D721Med (cell line): ENCODE measurements around the gene THOC5.

Experiments
- DNase-seq: peaks from one replicate; pipeline ENCODE4 v3.0.0; 2011; ENCODE audit warnings: low spot score; ENCODE audit not compliant: insufficient read length
- FAIRE-seq: peaks from 2 replicates; lab custom pipeline; 2011; peaks lifted over from hg19 to GRCh38; lab: Jason Lieb, UNC
- TF ChIP-seq, protein P1 (sequence below): IDR thresholded peaks from 2 replicates; pipeline ENCODE4 v1.5.1; 2012; ENCODE audit warnings: mild to moderate bottlenecking, control low read depth; ENCODE audit not compliant: insufficient read depth; ENCODE audit errors: missing control alignments

The THOC5 gene

DNA sequence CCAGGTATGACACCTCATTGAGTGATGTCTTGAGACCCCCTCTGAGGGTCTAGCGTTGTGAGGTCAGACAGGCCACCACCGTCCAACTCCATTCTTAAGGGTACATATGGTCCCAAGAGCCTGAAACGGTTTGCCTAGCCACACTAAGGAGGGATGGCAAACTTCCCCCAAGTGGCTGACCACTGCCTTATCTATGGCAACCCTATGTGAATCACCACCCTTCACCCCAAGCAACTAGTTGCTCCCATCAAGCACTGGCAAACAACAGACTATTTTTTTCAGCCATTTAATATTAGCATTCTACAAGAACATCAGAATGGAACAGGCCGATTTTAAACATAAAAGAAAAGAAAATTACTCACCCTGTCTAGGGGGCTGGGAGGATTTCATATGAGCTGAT, 22.8 kb downstream of the THOC5 start:
- DNase-seq (no peak), FAIRE-seq (no peak)
- TF ChIP-seq, protein P1, sequence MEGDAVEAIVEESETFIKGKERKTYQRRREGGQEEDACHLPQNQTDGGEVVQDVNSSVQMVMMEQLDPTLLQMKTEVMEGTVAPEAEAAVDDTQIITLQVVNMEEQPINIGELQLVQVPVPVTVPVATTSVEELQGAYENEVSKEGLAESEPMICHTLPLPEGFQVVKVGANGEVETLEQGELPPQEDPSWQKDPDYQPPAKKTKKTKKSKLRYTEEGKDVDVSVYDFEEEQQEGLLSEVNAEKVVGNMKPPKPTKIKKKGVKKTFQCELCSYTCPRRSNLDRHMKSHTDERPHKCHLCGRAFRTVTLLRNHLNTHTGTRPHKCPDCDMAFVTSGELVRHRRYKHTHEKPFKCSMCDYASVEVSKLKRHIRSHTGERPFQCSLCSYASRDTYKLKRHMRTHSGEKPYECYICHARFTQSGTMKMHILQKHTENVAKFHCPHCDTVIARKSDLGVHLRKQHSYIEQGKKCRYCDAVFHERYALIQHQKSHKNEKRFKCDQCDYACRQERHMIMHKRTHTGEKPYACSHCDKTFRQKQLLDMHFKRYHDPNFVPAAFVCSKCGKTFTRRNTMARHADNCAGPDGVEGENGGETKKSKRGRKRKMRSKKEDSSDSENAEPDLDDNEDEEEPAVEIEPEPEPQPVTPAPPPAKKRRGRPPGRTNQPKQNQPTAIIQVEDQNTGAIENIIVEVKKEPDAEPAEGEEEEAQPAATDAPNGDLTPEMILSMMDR, result no peak

GRCh38 chr22:29528144-29528543, 25.4 kb downstream of the THOC5 start:
- no peak for DNase-seq
- TF ChIP-seq, protein P1, result no peak
- FAIRE-seq, result no peak

DNA sequence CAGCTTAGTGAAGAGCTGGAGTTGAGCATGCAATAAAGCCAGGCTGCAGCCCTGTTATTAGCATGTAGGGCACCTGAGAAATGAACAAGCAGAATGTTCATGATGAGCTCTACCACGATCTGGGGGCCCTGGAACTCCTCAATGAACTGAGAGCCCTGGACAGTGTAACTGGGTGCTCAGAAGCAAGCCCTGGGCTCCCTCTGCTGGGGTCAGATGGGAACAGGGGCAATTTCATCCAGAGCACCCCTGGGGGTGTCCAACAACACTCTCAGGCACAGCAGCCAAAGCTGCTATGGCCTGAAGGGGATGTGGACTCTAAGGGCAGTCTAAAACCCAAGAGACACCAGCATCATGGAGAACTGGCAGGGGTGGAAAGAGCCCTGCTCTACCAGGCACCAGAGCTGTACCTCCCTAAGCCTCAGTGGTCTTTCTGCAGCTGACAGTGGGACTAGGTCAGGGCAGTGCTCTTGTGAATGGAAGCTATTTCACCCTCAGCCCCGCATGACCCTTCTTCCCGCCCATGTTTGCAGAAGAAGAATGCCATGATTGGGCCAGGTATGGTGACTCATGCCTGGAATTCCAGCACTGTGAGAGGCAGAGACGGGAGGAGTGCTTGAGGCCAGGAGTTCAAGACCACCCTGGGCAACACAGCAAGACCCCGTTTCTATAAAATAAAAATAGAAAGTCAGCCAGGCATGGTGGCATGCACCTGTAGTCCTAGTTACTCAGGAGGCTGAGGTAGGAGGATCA, 28.9 kb downstream of the THOC5 start:
- no peak for FAIRE-seq
- no peak for DNase-seq
- TF ChIP-seq, protein P1, result peak; percentile 57

- DNase-seq (no peak), FAIRE-seq (no peak)
- TF ChIP-seq, protein P1, result no peak
Observed at GRCh38 chr22:29523761-29524160, 29.8 kb downstream of the THOC5 start.

GRCh38 chr22:29521526-29521925, 32.0 kb downstream of the THOC5 start:
- TF ChIP-seq, protein P1, result no peak
- FAIRE-seq (no peak), DNase-seq (no peak)

DNA sequence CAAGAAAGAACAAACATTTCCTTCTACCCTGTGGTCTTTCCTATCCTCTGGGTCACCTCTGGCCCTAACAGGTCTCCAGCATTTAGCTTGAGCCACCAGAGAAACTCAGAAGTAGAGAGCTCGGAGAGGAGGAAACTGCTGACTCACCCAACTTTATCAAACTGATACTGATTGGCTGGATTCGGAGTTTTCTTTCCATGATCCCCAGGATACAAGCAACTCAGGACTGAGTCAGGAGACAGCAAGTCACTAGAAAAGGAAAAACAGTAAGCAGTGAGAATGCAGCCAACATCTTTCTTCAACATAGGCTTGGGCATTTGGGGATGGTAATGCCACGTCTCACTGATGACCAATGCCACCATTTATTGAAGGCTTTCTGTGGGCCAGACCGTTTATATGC, 32.7 kb downstream of the THOC5 start:
- DNase-seq (no peak), FAIRE-seq (no peak)
- TF ChIP-seq, protein P1, result no peak

DNA sequence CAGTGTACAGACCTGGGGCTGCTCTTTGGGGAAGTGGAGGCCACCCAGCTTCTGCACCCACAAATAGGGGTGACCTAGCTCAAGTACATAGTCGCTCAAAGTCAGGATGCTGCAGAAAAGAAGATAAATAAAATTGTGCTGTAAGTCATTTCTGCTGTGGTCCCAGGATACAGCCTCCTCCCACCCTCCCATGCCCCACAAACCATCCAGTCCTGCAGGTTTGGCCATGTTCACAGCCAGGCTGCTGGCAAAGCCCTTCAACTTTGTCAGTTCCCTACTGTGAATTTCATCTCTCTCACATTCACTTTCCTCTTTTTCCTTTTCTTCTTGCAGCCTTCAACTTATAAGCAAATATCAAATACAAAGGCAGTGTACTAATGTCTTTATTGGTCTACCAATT, 33.6 kb downstream of the THOC5 start:
- FAIRE-seq (no peak), DNase-seq (no peak)
- TF ChIP-seq, protein P1, result no peak
